Glomerular visceral epithelial cell (primary cell): ENCODE data around the gene COG8.
"Not testable (repeated sequence)": the region's sequence is repeated elsewhere in the genome, so short reads cannot be mapped to it uniquely, and the experiment has no call there.

Experiments
- DNase-seq: peaks from one replicate; pipeline ENCODE4 v3.0.0-alpha.2; 2016; ENCODE audit errors: extremely low spot score

COG8 gene

GRCh38 chr16:69319826-69320739, 19.3 kb downstream of the COG8 start:
- DNase-seq = no peak

DNA sequence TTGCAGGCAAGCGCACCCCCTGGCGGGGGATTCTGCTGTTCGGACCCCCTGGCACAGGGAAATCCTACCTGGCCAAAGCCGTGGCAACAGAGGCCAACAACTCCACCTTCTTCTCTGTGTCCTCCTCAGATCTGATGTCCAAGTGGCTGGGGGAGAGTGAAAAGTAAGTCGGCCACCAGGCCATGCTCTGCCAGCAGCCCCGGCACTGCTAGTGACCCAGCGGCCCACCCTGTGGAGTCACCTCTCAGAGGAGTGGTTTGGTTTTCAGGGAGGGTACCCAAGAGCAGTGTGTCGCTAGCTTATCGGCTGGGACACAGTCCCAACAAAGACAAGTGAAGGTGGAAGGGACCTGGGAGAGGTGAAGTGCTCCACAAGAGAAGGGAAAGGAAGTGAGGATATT, 20.0 kb downstream of the COG8 start:
- DNase-seq = no peak

- DNase-seq = no peak
These were observed 20.5 kb downstream of the COG8 start for GRCh38 chr16:69318911-69319289.

GRCh38 chr16:69318177-69318910, 21.0 kb downstream of the COG8 start:
- DNase-seq = no peak

GRCh38 chr16:69316595-69317034, 22.7 kb downstream of the COG8 start:
- no peak for DNase-seq

DNA sequence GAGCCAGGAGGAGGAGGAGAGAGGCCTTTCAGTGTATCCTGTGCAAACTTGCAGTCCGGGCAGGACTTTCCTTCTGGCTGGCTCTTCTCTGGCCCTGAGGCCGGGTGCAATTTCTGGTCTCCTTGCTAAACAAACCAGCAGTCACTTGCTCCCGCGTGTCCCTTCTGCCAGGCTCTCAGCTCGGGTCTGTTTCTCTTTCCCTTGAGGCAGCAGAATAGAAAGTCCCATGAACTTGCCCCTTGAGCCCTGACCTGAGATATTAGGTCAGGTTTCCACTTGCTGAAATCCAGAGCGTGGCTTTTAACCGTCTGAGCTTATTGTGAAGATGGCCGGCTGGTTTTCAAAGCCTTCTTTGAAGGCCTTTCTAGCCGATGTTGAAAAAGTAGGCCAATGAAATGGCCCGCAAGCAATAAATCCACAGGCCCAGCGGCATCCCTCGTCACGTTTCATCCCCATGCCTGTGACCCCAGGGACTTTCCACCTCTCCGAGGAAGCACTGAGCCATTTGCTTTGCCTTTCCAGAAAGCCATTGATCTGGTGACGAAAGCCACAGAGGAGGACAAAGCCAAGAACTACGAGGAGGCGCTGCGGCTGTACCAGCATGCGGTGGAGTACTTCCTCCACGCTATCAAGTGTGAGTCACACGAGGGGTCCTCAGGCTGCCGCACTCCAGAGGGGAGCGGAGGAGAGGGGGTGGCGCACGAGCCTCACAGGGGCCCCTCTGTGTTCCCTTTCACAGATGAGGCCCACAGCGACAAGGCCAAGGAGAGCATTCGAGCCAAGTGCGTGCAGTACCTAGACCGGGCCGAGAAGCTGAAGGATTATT, 23.7 kb downstream of the COG8 start:
- no peak for DNase-seq

- DNase-seq = no peak
These were observed 24.8 kb downstream of the COG8 start for GRCh38 chr16:69314534-69314933.

- DNase-seq = no peak
These were observed 25.9 kb downstream of the COG8 start for GRCh38 chr16:69313469-69313868.

DNA sequence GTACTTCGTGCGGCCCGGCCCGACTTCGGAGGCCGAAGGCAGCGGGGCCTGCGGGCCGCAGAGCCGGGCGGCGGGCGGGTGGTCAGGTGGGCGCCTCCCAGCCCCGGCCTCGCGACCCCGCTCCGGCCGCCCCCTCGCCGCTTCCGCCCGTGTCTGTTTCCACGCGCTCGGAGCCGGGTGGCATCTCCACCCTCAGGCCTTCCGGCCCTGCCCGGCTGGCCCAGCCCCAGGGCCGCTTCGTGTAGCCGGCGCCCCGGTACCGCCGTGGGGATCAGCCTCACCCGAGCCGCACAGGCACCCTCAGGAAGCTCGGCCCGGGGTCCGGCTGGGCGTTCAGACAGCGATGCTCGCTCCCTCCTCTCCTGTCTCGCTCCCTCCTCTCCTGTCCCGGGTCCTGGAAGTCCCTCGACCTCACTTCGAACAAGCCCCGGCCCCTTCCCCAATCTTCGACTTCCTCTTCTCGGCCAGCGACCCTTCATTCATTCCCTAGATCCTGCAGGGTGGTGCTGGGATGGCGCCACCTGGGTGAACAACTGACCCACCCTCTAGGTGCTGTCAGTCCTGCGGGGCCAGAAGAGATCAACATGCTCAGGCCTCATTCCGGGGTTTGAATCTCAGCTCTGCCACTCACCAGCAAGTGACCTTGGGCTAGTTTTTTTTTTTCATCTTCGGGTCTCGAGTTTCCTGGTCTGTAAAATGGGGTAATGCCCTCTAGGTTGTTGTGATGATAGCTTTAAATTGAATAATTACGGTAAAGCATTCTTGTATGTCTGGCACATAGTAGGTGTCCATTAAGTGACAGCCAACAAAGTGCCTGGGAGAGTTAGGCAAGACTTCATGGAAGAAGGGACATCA, 27.6 kb downstream of the COG8 start:
- peak; percentile 47 for DNase-seq

DNA sequence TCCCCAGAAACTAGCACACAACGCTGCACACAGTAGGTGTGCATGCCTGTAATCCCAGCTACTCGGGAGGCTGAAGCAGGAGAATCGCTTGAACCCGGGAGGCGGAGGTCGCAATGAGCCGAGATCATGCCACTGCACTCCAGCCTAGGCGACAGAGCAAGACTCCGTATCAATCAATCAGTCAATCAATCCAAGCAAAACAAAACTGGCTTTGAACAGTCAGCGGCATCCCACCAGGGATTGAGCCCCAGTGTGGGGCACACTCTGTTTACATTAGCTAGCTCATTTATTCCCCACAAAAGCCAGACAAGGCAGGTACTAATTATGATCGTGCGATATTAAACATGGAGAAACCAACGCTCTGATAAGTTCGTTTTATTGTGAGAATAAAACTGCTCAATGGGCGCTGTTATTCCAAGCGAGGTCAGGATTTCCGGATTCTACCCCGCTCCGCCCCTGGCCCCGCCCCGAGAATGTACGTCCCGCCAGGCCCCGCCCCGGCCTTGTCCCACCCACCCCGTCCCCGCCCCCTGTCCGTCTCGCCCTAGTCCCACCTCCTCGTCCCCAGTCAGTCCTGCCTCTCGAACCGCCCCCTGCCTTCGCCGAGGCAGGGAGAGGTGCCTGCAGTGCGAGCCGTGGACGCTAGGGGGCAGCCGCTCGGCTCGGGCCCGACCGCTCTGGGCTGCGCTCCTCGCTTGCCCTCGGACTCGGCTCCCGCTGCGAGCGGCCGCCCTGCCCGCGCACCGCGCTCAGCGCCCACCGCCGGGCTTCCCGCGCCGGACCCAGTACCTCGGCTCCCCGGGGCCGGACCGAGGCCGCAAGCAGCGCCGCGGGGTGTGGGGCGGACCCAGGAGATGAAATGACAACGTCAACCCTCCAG, 28.5 kb downstream of the COG8 start, which contains the start of gene VPS4A:
TSS of gene VPS4A (plus strand) at position 698 of the 880 bp plus-strand sequence. CDS start at position 860, 162 bp downstream.
- DNase-seq = peak; percentile 96

GRCh38 chr16:69309316-69309715, 30.0 kb downstream of the COG8 start:
- DNase-seq = no peak

DNA sequence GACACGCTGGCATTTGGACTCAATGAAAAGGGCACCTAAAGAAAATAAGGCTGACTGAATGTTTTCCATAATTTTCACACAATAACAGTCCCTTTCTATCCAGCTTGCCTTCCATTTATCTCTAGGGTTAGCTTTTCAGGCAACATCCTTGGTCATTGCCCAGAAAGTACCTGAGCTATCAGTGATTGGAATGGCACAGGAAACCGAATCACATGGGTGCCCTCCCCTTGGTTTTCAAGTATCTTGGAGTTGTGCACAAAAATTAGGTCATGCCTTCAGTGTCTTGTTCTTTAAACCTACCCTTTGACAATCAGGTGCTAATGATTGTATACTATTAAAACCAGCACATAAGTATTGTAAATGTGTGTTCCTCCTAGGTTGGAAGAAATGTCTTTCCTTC, 31.5 kb downstream of the COG8 start:
- no peak for DNase-seq

- DNase-seq = no peak
These were observed 32.3 kb downstream of the COG8 start for GRCh38 chr16:69307091-69307490.

- no peak for DNase-seq
These were observed 33.3 kb downstream of the COG8 start for GRCh38 chr16:69306031-69306430.

GRCh38 chr16:69302301-69302700, 37.1 kb downstream of the COG8 start:
- DNase-seq = no peak

GRCh38 chr16:69301861-69302260, 37.5 kb downstream of the COG8 start:
- DNase-seq = no peak

DNA sequence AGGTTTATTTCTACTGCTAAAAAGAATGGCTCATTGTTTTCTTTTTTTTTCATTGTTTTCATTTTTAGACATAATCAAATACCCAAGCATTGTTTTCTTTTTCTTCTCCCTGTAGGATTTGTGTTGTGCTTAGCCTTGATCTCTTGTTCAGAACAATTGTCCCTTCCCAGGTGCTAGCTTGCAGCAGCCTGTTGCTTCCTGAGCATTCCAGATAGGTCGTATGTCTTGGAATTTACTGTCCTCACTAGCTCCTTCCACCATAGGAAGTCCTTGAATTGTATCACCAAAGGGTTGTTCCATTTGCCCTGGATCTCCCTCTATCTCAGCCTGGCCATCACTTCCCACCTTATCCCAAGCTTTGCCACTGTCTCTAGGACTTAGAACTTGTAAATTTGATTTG, 38.2 kb downstream of the COG8 start:
- no peak for DNase-seq

GRCh38 chr16:69298261-69298660, 41.1 kb downstream of the COG8 start:
- no peak for DNase-seq

DNA sequence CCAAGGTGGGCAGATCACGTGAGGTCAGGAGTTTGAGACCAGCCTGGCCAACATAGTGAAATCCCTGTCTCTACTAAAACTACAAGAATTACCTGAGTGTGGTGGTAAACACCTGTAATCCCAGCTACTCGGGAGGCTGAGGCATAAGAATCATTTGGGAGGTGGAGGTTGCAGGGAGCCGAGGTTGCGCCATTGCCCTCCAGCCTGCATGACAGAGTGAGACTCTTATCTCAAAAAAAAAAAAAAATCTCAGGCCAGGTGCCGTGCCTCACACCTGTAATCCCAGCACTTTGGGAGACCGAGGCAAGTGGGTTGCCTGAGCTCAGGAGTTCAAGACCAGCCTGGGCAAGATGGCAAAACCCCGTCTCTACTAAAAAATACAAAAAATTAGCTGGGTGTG, 42.6 kb downstream of the COG8 start:
- not testable (repeated sequence) for DNase-seq

DNA sequence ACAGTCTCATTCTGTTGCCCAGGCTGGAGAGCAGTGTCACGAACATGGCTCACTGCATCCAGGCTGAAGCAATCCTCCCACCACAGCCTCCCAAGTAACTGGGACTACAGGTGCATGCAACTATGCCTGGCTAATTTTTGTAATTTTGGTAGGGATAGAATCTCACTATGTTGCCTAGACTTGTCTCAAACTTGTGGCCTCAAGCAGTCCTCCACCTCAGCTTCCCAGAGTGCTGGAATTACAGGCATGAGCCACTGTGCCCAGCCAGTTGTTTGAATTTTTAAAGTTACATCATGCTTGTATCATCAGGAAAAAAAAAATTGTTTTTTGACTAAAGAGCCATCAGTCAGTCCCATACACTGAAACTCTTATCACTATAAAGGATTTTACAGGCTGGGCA, 45.3 kb downstream of the COG8 start:
- DNase-seq = no peak
